ENCODE results near the gene KLHDC3.

- TF ChIP-seq CTCF (IDR thresholded peaks at IDR 0.05) (no peak), POLR2AphosphoS5 (IDR thresholded peaks at IDR 0.05) (no peak), POLR2A (IDR thresholded peaks at IDR 0.05) (no peak), EP300 (IDR thresholded peaks at IDR 0.05) (no peak)
Observed at GRCh38 chr6:43037197-43037596, 23.1 kb downstream of the KLHDC3 start.

All from suprapubic skin (tissue), 4 donors.